HL-60/S4 (cell line): ENCODE results near the gene LGI2.

Source experiments
- in situ Hi-C: fragments of 300-500 bp; cut with MboI; formaldehyde crosslinking; loops from 2 replicates; pipeline ENCODE4 v1.14.3; 2022; ENCODE audit warnings: low sequenced_read_pairs

The LGI2 gene

DNA sequence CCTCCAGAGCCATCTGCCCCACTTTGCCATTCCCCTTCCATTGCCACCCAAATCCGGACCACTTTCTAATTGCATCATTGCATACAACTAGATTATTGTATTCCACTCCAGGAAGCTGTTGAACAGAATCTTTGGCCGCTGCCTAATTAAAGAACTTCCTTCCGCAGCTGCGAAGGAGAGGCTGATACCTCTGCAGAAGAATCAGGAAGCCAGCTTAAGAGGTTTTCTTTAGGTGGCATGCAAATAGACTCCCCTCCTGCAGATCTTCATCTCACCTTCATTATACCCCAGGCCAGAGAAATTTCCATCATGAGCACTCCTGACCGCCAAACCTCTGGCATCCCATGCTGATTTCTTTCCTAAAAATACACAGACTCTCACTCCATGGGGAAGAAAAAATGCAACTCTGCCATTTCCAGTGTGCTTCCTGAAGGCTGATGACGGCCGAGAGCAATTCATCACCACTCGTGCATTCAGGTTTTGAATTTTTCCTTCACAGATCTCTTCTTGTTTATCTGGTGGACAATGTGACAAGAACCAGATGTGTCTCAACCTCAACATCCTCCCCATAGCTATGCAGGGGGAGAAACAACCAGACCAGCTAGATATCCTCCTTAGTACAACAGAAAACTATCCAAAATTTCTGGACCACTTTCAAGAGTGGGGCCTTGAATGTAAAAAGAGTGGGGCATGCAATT lies 31.2 kb downstream of the LGI2 start:
- in situ Hi-C loops = no loop called here

DNA sequence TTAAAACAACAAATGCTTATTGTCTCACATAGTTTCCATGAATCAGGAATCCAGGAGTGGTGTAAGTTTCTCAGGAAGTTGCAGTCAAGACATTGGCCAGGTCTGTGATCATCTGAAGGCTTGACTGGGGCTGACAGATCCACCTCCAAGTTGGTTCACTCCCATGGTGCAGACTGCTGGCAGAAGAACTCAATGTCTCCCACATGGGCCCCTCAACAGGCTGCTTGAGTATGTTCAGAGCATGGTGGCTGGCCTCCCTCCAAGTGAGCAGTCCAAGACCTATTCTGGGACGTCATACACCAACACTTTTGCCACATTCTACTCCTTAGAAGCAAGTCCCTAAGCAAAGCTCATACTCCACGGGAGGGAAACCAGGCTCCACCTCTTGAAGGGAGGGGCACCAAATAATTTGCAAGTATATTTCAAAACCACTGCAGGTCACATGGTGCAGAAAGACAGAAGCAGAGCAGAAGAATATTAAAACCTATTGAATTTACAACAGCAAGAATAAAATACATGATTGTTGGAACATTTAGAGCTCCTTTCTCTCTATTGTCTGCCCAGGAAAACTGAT lies 35.3 kb downstream of the LGI2 start:
- in situ Hi-C loops = no loop called here

DNA sequence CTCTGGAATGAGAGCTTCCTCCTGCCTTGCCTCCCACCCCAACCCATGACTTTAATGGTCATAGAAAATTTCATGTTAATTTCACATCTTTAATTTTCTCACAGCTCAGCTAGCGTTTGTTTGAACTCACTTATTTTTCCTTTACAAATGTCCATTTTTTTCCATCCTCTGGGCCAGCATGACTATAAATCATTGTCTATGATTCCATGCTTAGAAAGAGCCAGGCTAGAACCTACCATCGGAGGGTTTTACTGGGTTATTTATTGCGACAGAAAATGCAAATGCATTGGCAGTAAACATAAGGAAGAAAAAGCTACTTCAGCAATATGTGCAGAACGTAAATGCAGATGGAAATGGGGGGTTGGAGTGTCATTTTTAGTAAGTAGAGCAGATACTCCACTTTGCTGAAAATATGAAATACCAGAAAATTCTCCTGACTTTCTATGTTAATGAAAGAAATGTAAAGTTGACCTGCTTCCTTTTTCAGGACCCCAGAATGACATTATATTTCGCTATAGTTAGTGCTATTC lies 37.1 kb downstream of the LGI2 start:
- in situ Hi-C loops = no loop called here

DNA sequence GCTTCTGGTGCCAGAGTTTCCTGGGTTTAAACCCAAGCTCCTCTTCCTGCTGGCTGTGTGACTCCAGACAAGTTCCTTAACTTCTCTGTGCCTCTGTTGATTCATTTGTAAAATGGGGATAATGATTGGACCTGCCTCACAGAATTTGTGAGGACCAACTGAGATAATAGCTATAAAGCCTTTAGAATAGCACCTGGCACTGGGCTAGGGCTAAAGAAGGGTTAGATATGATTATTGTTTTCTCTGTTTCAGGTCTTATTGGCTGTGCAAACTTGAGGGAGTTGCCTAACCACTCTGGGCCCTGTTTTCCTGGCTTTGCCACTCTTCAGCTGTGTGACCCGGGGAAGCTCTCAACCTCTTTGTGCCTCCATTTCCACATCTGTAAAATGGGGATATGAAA lies 37.8 kb downstream of the LGI2 start:
- in situ Hi-C loops = no loop called here

DNA sequence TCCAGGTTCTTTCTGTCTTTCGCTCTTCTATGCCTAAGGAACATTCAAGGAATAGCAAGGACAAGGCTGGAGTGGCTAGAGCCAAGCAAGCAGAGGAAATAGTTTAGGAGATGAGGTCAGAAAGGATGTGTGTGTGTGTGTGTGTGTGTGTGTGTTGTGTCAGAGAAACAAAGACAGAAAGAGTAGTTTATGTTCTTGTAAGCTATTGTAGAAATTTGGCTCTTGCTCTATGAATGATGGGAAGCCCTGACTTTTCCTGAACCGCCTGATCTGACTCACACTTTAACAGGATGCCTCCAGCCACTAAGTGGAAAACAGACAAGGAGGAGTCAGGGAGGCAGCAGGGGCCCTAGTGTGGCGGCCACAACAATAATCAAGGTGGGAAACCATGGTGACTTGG lies 39.7 kb downstream of the LGI2 start:
- in situ Hi-C loops = no loop called here

DNA sequence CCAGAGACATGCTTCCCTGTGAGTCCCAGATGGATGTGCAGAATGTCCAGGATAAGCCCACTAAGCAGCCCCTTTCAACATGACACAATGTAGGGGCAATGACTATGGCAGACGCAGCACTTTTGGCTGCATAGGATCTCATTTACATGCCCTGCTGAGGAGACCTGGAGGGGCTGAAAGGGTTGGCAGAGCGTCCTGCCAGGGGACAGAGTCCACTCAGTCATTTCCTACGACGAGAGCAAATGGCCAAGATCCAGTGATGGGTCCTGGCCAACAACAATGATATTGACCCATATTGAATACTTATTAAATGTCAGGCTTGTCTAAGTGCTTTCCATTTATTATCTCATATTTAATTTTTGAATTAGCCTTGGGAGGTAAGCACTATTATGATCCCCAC lies 41.4 kb downstream of the LGI2 start:
- in situ Hi-C loops = loop anchor here (10.0 kb wide), 1 partner anchor 505 kb away; no protein-coding TSS in a partner anchor

DNA sequence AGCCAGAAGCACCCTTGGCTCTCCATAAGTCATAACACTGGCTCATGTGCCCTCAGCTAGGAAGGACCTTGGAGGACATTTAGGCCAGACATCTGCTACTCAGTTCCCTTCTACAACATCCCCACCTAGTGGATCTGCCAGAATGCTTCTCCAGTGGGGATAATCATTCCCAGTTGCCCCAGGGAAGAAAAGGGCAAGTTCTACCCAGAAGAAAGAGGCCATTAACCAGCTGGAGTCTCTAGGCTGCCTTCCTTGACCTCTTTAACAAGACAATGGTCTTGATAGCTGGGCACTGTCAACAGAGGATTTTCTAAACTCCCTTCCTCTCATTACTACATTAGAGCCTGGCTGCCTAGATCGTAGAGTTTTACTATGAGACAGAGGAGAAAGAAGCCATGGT lies 42.0 kb downstream of the LGI2 start:
- in situ Hi-C loops = loop anchor here (10.0 kb wide), 1 partner anchor 504 kb away; no protein-coding TSS in a partner anchor

DNA sequence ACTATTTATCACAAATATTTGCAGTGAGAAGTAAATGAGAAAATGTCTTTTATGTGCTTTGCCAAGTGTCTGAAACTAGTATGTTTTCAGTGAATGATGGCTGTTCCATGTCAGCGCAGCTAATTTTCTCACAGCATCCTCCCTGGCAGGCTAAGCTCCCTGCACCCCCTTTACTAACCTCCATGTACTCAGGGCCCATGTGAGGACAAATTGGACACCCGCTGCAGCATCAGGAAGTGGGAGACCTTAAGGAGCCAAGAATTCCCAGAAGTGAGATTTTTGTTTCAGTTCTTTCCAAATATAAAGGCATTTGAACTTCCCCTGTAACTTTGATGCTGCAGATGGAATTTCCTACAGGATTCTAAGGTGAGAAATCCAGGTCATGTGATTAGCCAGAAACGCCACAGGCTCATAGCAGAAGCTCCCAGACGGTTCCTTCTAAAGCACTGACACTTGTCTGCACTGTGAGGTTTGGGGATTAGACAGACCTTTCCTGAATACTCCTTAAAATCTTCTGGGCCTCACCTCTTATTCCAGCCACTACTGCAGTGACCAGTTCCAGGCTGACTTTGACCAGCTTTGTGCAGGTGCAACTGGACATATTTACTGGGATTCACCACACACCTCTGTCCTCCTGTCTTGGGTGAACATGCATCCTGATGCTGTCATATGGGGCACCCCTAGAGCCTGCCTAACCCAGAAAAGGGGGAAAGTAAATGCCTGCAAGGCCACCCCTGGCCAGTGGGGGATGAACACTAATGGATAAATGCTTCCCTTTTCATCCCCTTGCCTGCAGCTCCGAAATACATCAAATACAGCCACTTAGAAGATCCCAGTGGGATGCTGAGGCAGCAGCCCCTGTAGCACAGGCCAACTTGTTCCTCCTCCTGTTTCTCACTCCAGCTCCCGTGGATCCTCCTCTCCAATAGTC lies 45.9 kb downstream of the LGI2 start:
- in situ Hi-C loops = loop anchor here (10.0 kb wide), 1 partner anchor 500 kb away; no protein-coding TSS in a partner anchor

DNA sequence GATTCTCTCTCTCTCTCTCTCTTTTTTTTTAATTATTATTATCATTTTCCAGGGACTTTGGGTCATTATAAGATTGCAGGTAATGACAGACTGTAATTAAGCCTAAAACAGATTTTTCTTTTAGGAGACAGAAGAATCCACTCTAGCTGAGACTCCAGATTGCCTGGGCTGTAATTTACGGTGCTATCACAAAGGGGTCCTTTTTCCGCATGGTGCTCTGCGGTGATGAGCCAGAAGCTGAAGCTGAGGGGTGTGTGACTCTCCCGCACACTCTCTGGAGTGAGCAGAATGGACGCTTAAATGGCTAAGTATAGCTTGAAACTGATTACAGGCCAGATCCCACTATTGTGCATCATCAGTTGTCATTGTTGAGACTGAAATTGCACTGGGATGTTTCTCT lies 50.0 kb downstream of the LGI2 start:
- in situ Hi-C loops = loop anchor here (10.0 kb wide), 1 partner anchor 496 kb away; no protein-coding TSS in a partner anchor

DNA sequence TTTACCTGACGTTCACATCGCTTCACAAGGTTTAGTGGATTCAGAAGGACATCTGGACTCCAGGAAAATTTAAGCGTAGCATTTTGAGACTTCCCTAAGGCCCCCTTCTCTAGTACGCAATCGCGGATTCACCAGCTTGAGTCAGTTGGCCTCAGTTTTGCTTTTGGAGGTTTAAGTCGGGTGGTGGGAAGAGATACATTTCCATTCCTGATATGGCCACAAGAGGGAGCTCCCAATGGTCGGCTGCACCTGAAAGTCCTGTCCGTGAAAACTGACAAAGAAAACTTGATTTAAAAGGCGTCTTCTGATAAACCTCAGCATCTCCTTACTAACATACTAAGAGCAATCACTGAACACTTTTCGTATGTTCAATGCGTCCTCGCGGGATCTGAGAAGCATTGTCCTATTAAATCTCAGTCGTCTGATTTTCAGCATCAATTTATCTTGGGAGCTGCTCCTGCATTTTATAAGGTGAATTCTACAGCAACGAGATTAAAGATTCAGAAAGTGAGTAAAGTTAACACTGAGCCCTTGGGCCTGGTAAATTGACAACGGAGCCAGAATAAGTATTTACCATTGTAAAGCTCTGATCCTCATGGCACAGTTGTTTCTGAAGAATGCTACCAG lies 50.6 kb downstream of the LGI2 start:
- in situ Hi-C loops = loop anchor here (10.0 kb wide), 1 partner anchor 495 kb away; no protein-coding TSS in a partner anchor

DNA sequence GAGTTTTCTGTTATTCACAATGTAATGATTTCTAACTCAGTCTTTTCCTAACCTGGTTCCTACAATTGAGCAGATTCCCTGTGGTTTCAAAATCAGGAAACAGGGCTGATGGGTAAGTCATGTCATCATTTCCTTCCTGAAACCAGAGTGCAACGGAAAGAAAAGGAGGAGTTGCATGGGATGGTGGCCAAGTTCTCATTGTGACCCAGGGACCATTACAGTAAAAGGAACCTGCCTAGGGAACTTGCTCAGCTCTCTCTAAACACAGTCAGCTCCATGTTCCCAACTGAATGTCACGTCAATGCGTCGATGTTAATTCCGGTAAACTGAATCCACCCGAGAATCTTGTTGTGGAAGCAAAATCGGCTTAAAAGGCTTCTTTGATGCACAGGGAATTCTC lies 51.2 kb downstream of the LGI2 start:
- in situ Hi-C loops = no loop called here

DNA sequence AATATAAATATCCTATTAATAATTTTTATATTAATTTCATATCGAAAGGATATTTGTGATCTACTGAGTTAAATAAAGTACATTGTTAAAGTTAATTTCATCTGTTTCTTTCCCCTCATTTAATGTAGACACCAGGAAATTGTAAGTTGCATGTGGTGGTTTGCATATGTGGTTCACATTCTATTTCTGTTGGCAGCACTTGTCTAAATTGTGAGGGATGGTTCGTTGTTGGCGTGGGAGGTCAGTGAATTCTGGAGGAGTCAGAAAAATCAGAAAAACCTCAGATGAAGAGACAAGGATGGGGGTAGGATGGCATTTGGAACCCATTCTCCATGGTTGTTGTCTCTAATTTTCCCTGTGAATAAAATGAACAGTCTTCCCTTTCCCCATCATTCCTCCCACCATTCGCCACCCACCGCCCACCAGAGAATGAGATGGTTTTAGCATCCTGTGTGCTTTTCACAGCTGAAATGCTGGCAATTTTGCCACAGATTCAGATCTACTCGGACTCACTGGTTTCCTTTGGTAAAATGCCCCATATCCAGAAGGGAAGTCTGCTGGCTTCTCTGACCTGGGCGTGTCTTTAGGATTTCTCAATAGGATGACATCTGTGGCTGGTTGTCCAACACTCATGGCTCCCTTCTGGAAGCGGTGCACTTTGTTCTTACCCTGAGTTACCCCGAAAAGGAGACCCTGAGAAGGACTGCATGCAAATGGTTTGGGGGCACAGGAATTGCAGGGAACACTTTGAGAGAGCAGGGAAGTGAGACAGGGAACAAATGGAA lies 52.3 kb downstream of the LGI2 start:
- in situ Hi-C loops = no loop called here

DNA sequence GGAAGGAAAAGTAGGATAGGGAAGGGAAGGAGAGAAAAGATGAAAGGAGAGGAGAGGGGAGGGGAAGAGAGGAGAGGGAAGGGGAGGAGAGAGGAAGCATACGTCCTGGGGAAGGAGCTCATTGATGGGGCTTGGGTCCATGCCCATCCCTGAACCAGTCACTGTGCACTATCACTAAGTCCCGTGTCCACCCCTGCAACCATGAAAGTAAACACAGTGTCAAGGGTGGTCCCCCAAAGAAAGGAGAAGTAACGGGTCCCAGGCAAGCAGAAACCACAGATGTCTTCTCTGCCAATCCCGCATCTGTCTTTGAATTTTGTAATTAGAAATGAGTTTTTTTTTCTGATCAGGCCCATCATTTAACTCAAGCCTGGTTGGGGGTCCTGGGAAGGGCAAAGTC lies 55.2 kb downstream of the LGI2 start:
- in situ Hi-C loops = no loop called here

DNA sequence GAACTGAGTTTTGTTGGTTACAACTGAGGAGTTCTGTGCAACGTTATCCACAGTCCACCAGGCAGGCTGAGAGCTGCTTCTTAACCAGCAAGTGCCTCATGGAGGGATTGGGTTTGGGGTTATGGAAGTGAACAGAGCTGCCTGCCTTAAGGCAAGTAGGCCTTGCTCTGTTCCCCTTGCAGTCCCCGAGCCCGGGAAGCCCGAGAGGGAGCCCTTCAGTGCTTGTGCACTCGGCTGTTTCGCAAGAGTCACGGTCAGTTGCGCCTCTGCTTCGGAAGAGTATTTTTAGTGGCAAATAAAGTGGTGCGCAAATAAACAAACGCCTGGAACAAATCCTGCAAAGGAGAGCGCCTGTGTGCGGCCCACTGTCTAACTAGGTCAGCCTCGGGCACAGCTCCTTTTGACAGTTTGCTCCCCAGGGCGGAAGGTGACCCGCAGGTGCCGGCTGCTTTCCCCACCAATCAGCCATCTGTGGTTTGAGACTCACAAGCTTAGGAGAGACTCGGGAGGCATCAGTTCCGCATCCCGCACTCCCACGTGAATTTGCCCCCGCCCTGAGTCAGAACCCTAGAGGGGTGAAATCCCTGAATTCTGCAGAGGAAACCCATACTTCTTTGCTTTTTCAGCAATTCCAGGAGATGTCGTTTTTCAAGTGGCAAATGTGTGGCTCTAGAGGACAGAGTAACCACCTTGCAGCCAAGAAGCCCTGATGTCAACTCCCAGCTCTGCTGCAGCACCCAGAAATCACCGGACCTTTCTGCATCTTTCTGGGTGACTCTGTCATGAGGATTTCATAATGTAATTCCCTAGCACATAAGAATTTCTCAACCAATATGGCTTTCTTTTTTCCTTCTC lies 56.8 kb downstream of the LGI2 start:
- in situ Hi-C loops = no loop called here

DNA sequence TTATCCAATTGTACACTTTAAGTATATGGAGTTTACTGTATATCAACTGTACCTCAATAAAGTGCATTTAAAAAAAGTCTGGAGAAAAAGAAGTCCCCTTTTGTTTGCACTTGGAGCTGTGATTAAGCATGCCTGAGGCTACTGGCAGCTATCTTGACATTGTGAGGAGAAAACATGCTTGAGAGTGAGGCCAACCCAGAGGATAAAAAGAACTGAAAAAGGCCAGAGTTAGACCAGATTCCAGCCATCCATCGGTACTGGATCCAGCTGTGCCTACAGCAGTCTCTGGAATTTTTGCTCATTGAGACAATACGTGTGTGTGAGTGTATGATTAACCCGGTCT lies 57.4 kb downstream of the LGI2 start:
- in situ Hi-C loops = no loop called here

DNA sequence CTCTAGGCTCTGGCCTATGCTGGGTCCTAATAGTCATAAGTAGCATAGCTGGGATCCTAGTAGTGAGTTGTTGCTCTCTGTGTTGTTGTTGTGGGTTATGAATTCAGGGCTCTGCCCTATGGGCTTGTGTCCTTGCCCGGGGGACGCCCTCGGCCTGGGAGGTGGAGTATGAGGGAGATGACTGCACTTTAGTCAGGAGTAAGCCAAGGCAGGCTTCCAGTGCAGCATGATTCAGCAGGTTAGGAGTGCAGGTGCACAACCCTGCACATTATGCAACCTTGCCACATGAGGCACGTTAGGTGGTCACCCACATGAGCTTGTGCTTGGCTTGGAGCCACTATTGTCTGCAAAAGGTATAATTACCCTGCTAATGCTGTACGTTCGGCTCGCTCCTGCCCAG lies 59.6 kb downstream of the LGI2 start:
- in situ Hi-C loops = no loop called here

DNA sequence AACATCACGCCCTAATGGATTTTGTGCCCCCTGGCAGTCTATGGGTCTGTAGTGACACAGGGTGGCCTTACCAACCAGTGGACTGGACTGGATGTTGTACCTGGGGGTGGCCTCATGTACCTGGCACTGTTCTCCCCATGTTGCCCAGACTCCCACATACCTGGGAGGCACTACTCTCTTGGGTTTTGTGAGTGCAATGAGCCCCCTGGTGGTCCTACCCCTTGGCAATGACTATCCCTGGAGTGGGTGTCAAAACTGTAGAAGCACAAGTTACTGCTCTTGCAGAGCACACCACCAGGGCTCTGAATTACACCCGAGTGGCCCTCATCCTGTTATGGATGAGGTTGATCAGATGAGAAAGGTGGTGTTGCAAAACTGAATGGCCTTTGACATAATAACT lies 60.1 kb downstream of the LGI2 start:
- in situ Hi-C loops = no loop called here

DNA sequence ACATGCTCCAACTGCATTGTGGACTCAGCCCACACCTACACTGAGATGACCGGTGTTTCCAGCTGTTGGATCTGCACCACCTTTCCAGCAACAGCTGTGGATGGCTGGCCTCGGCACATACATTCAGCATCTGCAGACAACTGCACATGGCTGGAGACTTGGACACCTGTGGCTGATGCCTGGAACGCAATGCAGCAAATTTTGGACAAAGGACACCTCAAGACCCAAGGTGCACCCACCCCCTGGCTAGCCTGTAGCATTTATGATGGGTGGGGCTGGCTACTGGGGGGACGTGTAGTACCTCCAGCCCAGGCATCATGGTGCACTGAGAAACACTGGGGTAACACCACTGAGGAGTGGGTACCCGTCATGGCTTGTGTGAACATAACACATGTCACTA lies 60.6 kb downstream of the LGI2 start:
- in situ Hi-C loops = no loop called here

DNA sequence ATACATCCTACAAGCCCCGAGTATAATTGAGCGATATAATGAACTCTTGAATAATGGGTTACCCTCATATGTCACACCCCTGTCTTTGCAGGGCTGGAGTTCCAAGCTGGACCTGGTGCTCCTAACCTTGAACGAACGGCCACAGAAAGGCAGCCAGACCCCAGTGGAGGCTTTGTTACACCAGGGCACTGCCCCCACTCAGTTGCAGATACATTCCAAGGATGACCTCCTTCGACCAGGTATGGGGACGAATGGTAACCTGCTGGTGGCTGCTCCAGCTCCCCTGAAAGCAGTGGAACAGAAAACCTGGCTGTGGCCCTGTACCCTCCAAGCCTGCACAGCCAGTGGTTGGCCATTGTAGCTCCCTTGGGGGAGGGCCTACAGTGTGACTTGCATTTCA lies 61.3 kb downstream of the LGI2 start:
- in situ Hi-C loops = no loop called here
